Thyroid gland (tissue), 4 donors: ENCODE results near the gene VAT1L. TPM values are rescaled to one million over a fixed set of nuclear protein-coding genes. Genes with fewer than 3 reads are reported as not detected.
A peak's percentile ranks its signal among the peaks of the same experiment; 100 is the strongest.

Experiments used
- DNase-seq, 2 donors: peaks; one replicate each; pipeline ENCODE4 v3.0.0-alpha.2; 2019
- H3K27ac ChIP-seq, 3 donors: fragments of 200-600 bp; sonication (generic); 1 replicate in 2 of 3; 2 replicates in 1 of 3; pipeline ENCODE4 v1.5.1; 2016 to 2019; ENCODE audit warnings: mild to moderate bottlenecking in 1 of 3, moderate library complexity in 1 of 3
- H3K27me3 ChIP-seq: fragments of 200-600 bp; sonication (generic); one replicate; pipeline ENCODE4 v1.5.1; 2019
- H3K36me3 ChIP-seq, 2 donors: fragments of 200-600 bp; sonication (generic); one replicate each; pipeline ENCODE4 v1.5.1; 2016 to 2019
- H3K4me1 ChIP-seq, 2 donors: fragments of 200-600 bp; sonication (generic); one replicate each; pipeline ENCODE4 v1.5.1; 2017 to 2019
- H3K4me3 ChIP-seq, 3 donors: fragments of 200-600 bp; sonication (generic); replicated peaks in 1 of 3; 1 replicate in 2 of 3; 2 replicates in 1 of 3; pipeline ENCODE4 v1.5.1; 2016; ENCODE audit warnings: mild to moderate bottlenecking in 1 of 3
- H3K9me3 ChIP-seq: fragments of 200-600 bp; sonication (generic); one replicate; pipeline ENCODE4 v1.5.1; 2017
- POLR2A ChIP-seq, 2 donors: fragments of 450-650 bp; IDR thresholded peaks; one replicate each; pipeline ENCODE4 v1.6.1; 2017; ENCODE audit warnings: antibody characterized with exemption in 2 of 2, mild to moderate bottlenecking in 2 of 2, moderate library complexity in 1 of 2
- WGBS, 2 donors: methylation state at CpG; one replicate each; pipeline ENCODE4 v1.1.5; 2017; 5-methylcytosine and 5-hydroxymethylcytosine counted together
- intact Hi-C: fragments of 100-400 bp; cut with DNase I; formaldehyde crosslinking; loops from one replicate; pipeline ENCODE4 v1.15.1; 2023
- total RNA-seq, 4 donors: library from RNA; depleted of rRNA; stranded (reverse); fragments of >200 nt; gene quantifications; one replicate each; pipeline ENCODE4 v1.2.3, GENCODE V29; 2016
- TF ChIP-seq, protein P1 (sequence below), 6 experiments: fragments of 200-600 bp in 3 of 6; fragments of 450-650 bp in 3 of 6; sonication (generic) in 3 of 6; IDR thresholded peaks; one replicate each; pipeline ENCODE4 v1.5.1; 2016 to 2019; ENCODE audit warnings: antibody characterized with exemption in 6 of 6, mild to moderate bottlenecking in 2 of 6, inconsistent platforms in 1 of 6, moderate library complexity in 1 of 6

VAT1L gene
- total RNA-seq, 4 donors from 2014 or later: 1.9 to 29.7 (median 9.2) TPM

DNA sequence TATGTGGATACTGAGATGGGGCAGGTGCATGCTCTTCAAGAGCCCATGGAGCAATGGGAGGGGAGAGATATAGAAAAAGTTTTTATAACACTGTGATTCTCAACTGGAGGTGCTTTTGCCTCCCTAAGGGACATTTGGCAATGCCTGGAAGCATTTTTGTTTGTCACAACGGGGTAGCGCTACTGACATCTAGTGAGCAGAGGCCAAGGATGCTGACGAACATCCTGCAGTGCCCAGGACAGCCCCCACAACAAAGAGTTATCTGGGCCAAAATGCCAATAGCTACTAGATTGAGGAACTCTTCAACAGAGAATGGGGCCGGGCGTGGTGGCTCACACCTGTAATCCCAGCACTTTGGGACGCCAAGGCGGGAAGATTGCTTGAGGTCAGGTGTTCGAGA, 166.8 kb downstream of the VAT1L start:
- no peaks in the 10 kb centered on the region for H3K4me1 ChIP-seq
- no peak overlapping the region for H3K4me3 ChIP-seq
- WGBS, 2 donors: 83 to 91% methylated on average over 8 of the region's 8 CpGs
- H3K9me3 ChIP-seq: no peaks in the 10 kb centered on the region
- no peak for DNase-seq
- intact Hi-C loops: no loop called here
- TF ChIP-seq POLR2A (IDR thresholded peaks at IDR 0.05): no peak
- TF ChIP-seq, protein P1, sequence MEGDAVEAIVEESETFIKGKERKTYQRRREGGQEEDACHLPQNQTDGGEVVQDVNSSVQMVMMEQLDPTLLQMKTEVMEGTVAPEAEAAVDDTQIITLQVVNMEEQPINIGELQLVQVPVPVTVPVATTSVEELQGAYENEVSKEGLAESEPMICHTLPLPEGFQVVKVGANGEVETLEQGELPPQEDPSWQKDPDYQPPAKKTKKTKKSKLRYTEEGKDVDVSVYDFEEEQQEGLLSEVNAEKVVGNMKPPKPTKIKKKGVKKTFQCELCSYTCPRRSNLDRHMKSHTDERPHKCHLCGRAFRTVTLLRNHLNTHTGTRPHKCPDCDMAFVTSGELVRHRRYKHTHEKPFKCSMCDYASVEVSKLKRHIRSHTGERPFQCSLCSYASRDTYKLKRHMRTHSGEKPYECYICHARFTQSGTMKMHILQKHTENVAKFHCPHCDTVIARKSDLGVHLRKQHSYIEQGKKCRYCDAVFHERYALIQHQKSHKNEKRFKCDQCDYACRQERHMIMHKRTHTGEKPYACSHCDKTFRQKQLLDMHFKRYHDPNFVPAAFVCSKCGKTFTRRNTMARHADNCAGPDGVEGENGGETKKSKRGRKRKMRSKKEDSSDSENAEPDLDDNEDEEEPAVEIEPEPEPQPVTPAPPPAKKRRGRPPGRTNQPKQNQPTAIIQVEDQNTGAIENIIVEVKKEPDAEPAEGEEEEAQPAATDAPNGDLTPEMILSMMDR (IDR thresholded peaks at IDR 0.05): no peak
- no peaks in the 10 kb centered on the region for H3K27me3 ChIP-seq
- no peaks in the 10 kb centered on the region for H3K36me3 ChIP-seq
- H3K27ac ChIP-seq: no peak overlapping the region

DNA sequence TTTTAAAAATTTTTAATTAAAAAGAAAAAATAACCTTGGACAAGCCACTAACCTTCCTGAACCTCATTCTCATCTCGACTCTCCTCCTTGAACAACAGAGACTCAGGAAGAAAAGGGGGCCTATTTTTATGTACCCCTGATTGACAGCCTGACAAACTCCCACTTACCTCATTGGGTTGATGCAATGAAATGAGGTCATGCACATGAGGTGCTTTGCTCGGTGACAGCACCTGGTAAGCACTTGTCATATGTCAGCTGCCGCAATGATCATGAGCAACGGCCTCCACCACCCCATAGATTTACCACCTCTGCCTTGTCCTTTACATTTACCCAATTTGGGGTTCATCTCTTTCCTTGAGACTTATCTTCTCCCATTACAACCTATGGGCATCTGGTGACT, 167.9 kb downstream of the VAT1L start:
- WGBS, 2 donors: 87 to 88% methylated on average over 4 of the region's 4 CpGs
- Histone ChIP-seq H3K4me3 (no peak overlapping the region), H3K27me3 (no peaks in the 10 kb centered on the region), H3K36me3 (no peaks in the 10 kb centered on the region), H3K4me1 (no peaks in the 10 kb centered on the region), H3K27ac (no peak overlapping the region), H3K9me3 (no peaks in the 10 kb centered on the region)
- TF ChIP-seq, protein P1 (IDR thresholded peaks at IDR 0.05): no peak
- no peak for TF ChIP-seq POLR2A (IDR thresholded peaks at IDR 0.05)
- DNase-seq: no peak
- intact Hi-C loops: no loop called here

- H3K36me3 ChIP-seq: no peaks in the 10 kb centered on the region
- WGBS, 2 donors: 58 to 82% methylated on average over 5 of the region's 5 CpGs
- H3K4me3 ChIP-seq: no peak overlapping the region
- no peaks in the 10 kb centered on the region for H3K4me1 ChIP-seq
- H3K9me3 ChIP-seq: no peaks in the 10 kb centered on the region
- TF ChIP-seq, protein P1 (IDR thresholded peaks at IDR 0.05): no peak
- no peak for TF ChIP-seq POLR2A (IDR thresholded peaks at IDR 0.05)
- H3K27me3 ChIP-seq: no peaks in the 10 kb centered on the region
- H3K27ac ChIP-seq: no peak overlapping the region
- intact Hi-C loops: no loop called here
- peak; percentile 10 to 12 for DNase-seq
Measured at GRCh38 chr16:77960766-77961165, 172.4 kb downstream of the VAT1L start.

- 90 to 96% methylated on average over 3 of the region's 3 CpGs for WGBS, 2 donors
- Histone ChIP-seq H3K36me3 (no peaks in the 10 kb centered on the region), H3K27me3 (no peaks in the 10 kb centered on the region), H3K4me3 (no peak overlapping the region), H3K4me1 (no peaks in the 10 kb centered on the region), H3K9me3 (no peaks in the 10 kb centered on the region), H3K27ac (no peak overlapping the region)
- intact Hi-C loops: no loop called here
- no peak for DNase-seq
- no peak for TF ChIP-seq POLR2A (IDR thresholded peaks at IDR 0.05)
- TF ChIP-seq, protein P1 (IDR thresholded peaks at IDR 0.05): no peak
Measured at GRCh38 chr16:77961814-77962213, 173.4 kb downstream of the VAT1L start.

GRCh38 chr16:77962689-77963088, 174.3 kb downstream of the VAT1L start:
- no peaks in the 10 kb centered on the region for H3K36me3 ChIP-seq
- H3K27ac ChIP-seq: no peak overlapping the region
- no peak for DNase-seq
- 81% methylated on average over 3 of the region's 3 CpGs for WGBS, 2 donors
- no peaks in the 10 kb centered on the region for H3K4me1 ChIP-seq
- H3K9me3 ChIP-seq: no peaks in the 10 kb centered on the region
- intact Hi-C loops: no loop called here
- no peak for TF ChIP-seq POLR2A (IDR thresholded peaks at IDR 0.05)
- TF ChIP-seq, protein P1 (IDR thresholded peaks at IDR 0.05): no peak
- no peaks in the 10 kb centered on the region for H3K27me3 ChIP-seq
- no peak overlapping the region for H3K4me3 ChIP-seq
